SU-DHL-6 (cell line): Measurements from ENCODE around the gene P2RX6.

Source experiments
- H2AFZ ChIP-seq: fragments of 200-600 bp; sonication (generic); 2 replicates; pipeline ENCODE4 v1.6.1; 2014; ENCODE audit warnings: low read depth, mild to moderate bottlenecking, moderate library complexity, mixed read lengths, antibody characterized with exemption, low read length; ENCODE audit not compliant: severe bottlenecking
- H3F3A ChIP-seq: fragments of 200-600 bp; shearing (Covaris generic); 2 replicates; pipeline ENCODE4 v1.6.0; 2016; ENCODE audit warnings: antibody characterized with exemption, mild to moderate bottlenecking; ENCODE audit not compliant: insufficient read depth
- H3K27ac ChIP-seq: fragments of 200-600 bp; sonication (generic); 2 replicates; pipeline ENCODE4 v1.5.1; 2016; ENCODE audit warnings: low read depth, mild to moderate bottlenecking, low read length, moderate library complexity, mixed read lengths
- H3K27me3 ChIP-seq: fragments of 200-600 bp; sonication (generic), shearing (Covaris generic); 2 replicates; pipeline ENCODE4 v1.6.0; 2014; ENCODE audit warnings: mild to moderate bottlenecking, low read length
- H3K36me3 ChIP-seq: fragments of 200-600 bp; sonication (generic); 2 replicates; pipeline ENCODE4 v1.6.1; 2014; ENCODE audit warnings: mild to moderate bottlenecking, low read length, mixed read lengths
- H3K4me2 ChIP-seq: fragments of 300-600, 200-600 bp; shearing (Covaris generic), sonication (generic); 2 replicates; pipeline ENCODE4 v1.6.0; 2014; ENCODE audit warnings: low read length, low read depth, mild to moderate bottlenecking; ENCODE audit not compliant: poor library complexity, severe bottlenecking
- H3K4me3 ChIP-seq: fragments of 200-600 bp; sonication (generic); 2 replicates; pipeline ENCODE4 v1.5.1; 2014; ENCODE audit warnings: antibody characterized with exemption, low read length, mild to moderate bottlenecking, mixed read lengths; ENCODE audit not compliant: insufficient read depth, poor library complexity, severe bottlenecking
- H3K79me2 ChIP-seq: fragments of 200-600 bp; sonication (generic); 2 replicates; pipeline ENCODE4 v1.6.1; 2014; ENCODE audit warnings: mild to moderate bottlenecking, low read length, moderate library complexity; ENCODE audit not compliant: insufficient read depth
- H3K9ac ChIP-seq: fragments of 200-600 bp; sonication (generic); 2 replicates; pipeline ENCODE4 v1.7.0; 2014; ENCODE audit warnings: mild to moderate bottlenecking, low read length
- H3K9me2 ChIP-seq: fragments of 200-600 bp; sonication (generic); replicated peaks from 2 replicates; pipeline ENCODE4 v1.6.1; 2014; ENCODE audit warnings: low read length; ENCODE audit not compliant: insufficient read depth
- H3K9me3 ChIP-seq: fragments of 200-600 bp; sonication (generic); 2 replicates; pipeline ENCODE4 v1.6.1; 2014; ENCODE audit warnings: low read length, mixed read lengths; ENCODE audit not compliant: insufficient read depth
- H4K20me1 ChIP-seq: fragments of 200-600 bp; sonication (generic); 2 replicates; pipeline ENCODE4 v1.6.1; 2014; ENCODE audit warnings: low read depth, mild to moderate bottlenecking, antibody characterized with exemption, low read length, moderate library complexity, mixed read lengths
- CTCF ChIP-seq: fragments of 200-600 bp; sonication (generic); IDR thresholded peaks from one replicate; pipeline ENCODE4 v1.5.1; 2017; ENCODE audit warnings: antibody characterized with exemption, mild to moderate bottlenecking, low read length, moderate library complexity; ENCODE audit not compliant: insufficient read depth, poor library complexity, severe bottlenecking
- EZH2phosphoT487 ChIP-seq: fragments of 200-600 bp; sonication (generic), shearing (Covaris generic); conservative IDR thresholded peaks from 2 replicates; pipeline ENCODE4 v1.6.1; 2018; ENCODE audit warnings: mild to moderate bottlenecking, antibody characterized with exemption, low read length, moderate library complexity, mixed read lengths

The P2RX6 gene

GRCh38 chr22:21009638-21010425 lies 5.1 kb upstream of the P2RX6 start:
- Histone ChIP-seq H3K9me2 (no peaks in the 10 kb centered on the region), H3K9me3 (no peaks in the 10 kb centered on the region), H3F3A (no peaks in the 10 kb centered on the region), H3K36me3 (no peaks in the 10 kb centered on the region), H3K27me3 (no peaks in the 10 kb centered on the region), H4K20me1 (no peaks in the 10 kb centered on the region), H3K27ac (no peak overlapping the region), H3K4me2 (no peak overlapping the region), H3K9ac (no peak overlapping the region), H3K4me3 (no peak overlapping the region), H3K79me2 (no peaks in the 10 kb centered on the region), H2AFZ (no peak overlapping the region)
- no peak for TF ChIP-seq EZH2phosphoT487

DNA sequence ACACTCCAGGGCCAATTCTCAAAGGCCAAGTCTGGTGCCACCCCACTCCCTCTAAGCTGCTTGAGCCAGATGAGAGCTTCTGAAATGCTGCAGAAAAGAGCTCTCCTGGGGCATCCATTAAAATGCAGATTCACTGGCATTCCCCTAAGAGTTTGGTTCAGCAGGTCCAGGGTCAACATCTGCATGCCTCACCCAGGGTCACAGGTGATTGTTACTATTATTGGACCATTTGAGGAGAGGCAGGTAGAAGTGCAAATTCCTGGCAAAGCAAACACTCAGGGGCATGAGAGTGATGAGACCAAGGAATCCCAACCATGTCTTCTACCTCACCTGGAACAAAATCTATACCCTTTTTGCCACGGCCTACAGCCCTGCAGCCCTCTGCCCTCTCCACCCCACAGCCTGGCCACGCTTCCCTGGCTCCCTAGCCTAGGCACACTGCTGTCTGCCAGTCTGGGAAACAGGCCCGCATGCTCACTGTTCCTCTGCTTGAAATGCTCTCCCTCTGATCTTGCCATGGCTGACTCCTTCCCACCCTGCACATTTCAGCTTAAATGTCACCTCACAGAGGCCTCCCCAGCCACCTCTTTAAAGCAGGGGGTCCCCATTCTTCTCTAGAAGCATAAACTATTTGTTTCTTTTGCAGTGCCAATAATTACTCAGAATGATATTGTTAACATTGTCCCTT lies 4.4 kb upstream of the P2RX6 start:
- H3K4me3 ChIP-seq = no peak overlapping the region
- no peaks in the 10 kb centered on the region for H4K20me1 ChIP-seq
- H3K9ac ChIP-seq = no peak overlapping the region
- no peak overlapping the region for H2AFZ ChIP-seq
- H3K4me2 ChIP-seq = no peak overlapping the region
- TF ChIP-seq CTCF (no peak), EZH2phosphoT487 (no peak)
- no peaks in the 10 kb centered on the region for H3K9me2 ChIP-seq
- no peaks in the 10 kb centered on the region for H3K27me3 ChIP-seq
- no peaks in the 10 kb centered on the region for H3K79me2 ChIP-seq
- H3F3A ChIP-seq = no peaks in the 10 kb centered on the region
- H3K36me3 ChIP-seq = no peaks in the 10 kb centered on the region
- H3K27ac ChIP-seq = no peak overlapping the region
- no peaks in the 10 kb centered on the region for H3K9me3 ChIP-seq

DNA sequence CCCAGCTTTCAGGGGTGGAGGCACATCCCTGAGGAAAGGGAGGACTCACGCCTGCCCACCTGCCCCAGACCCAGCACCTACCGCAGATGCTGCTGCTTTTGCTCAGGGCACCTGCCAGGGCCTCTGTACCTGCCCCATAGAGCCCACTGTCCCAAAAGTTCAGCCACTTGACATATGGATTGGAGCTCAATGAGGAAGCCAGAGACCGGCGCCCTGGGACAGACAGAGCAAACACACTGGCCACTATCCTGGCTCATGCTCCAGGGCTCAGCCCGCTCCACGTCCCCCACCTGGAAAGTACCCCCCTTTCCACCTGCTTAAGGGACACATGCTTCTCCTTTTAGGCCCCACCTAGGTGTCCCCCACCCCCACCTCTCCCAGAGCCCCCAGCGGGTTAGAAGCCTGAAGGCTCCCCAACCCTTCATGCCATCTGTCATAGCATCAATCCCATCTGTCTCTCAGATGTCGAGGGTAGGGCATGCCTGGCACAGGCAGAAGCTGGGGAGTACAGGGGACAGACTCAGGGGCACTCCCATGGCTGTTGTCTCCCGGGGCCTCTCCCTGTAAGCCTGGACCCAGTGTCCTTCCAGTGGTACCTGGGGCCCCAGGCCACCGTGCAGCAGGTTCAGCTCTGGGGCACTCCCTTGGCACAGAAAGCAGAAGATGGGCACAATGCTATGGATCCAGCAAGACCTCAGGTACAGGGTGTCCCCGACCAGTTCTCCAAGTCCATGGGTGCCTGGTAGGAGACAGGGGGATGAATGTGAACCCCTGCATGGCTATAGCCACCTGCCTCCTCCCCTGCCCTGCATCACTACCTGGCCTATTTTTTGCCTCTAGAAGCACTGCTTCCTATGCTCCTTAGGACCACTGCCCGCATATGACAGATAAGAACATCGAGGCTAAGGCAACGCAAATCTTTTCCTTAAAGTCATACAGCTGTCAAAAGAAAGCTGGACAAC lies 2.2 kb upstream of the P2RX6 start:
- Histone ChIP-seq H3K27ac (no peak overlapping the region), H3K27me3 (no peaks in the 10 kb centered on the region), H3F3A (no peaks in the 10 kb centered on the region), H3K79me2 (no peaks in the 10 kb centered on the region), H3K9me3 (no peaks in the 10 kb centered on the region), H3K36me3 (no peaks in the 10 kb centered on the region), H4K20me1 (no peaks in the 10 kb centered on the region), H3K9me2 (no peaks in the 10 kb centered on the region), H3K4me2 (no peak overlapping the region), H3K4me3 (no peak overlapping the region), H3K9ac (no peak overlapping the region), H2AFZ (no peak overlapping the region)
- TF ChIP-seq EZH2phosphoT487 (no peak), CTCF (no peak)
